GM12878 (cell line): ENCODE data around the gene ADPRS. TPM values are rescaled to one million over a fixed set of nuclear protein-coding genes. Genes with fewer than 3 reads are reported as not detected.

Experiments used
- ATAC-seq: fragments of 200-7000 bp; cut with Tn5 transposase; 3 replicates; pipeline ENCODE4 v1.9.1; 2020; ENCODE audit warnings: mild to moderate bottlenecking, moderate library complexity
- BruUV-seq: library from RNA; stranded (reverse); fragments of 400-500 nt; replicated peaks from 2 replicates; lab custom pipeline; 2021; lab: Mats Ljungman, UMichigan
- CTCF ChIA-PET: fragments of 300-600 bp; sonication (Branson Sonifier 250); formaldehyde crosslinking; extraction: SDS; loops from one replicate; lab custom pipeline; 2021; ENCODE audit warnings: inconsistent platforms; lab: Yijun Ruan, JAX
- POLR2A ChIA-PET: fragments of 350-600 bp; formaldehyde crosslinking; extraction: SDS; loops from one replicate; lab custom pipeline; 2021; ENCODE audit warnings: inconsistent platforms; lab: Charles Lee
- RAD21 ChIA-PET: fragments of 300-600 bp; sonication (Branson Sonifier 250); formaldehyde crosslinking; loops from one replicate; lab custom pipeline; 2023; ENCODE audit warnings: antibody characterized with exemption; ENCODE audit not compliant: unreplicated experiment; lab: Charles Lee
- SMC1A ChIA-PET: fragments of 300-600 bp; sonication (Branson Sonifier 250); formaldehyde crosslinking; loops from one replicate; lab custom pipeline; 2023; ENCODE audit not compliant: unreplicated experiment, uncharacterized antibody; lab: Charles Lee
- DNase-seq: peaks from one replicate; pipeline ENCODE4 v3.0.0-alpha.2; 2011; ENCODE audit warnings: low read depth, low spot score
- FAIRE-seq: peaks from 3 replicates; lab custom pipeline; 2011; peaks lifted over from hg19 to GRCh38; lab: Jason Lieb, UNC
- H2AFZ ChIP-seq: 2 replicates; pipeline ENCODE4 v1.6.0; 2011; ENCODE audit warnings: low read depth, low read length, control low read depth; ENCODE audit not compliant: control insufficient read depth
- H3K27ac ChIP-seq: 2 replicates; pipeline ENCODE4 v1.5.1; 2011; ENCODE audit warnings: control low read depth; ENCODE audit not compliant: control insufficient read depth, insufficient read depth
- H3K27me3 ChIP-seq, 2 experiments: replicated peaks in 1 of 2; 2 replicates each; pipeline versions ENCODE4 v1.6.0 to v1.6.1; 2011; ENCODE audit warnings: low read length in 1 of 2; ENCODE audit not compliant: control insufficient read depth in 2 of 2, insufficient read depth in 2 of 2
- H3K36me3 ChIP-seq, 2 experiments: 2 replicates each; pipeline ENCODE4 v1.5.1; 2011; ENCODE audit warnings: low read length in 1 of 2; ENCODE audit not compliant: control insufficient read depth in 2 of 2, insufficient read depth in 2 of 2
- H3K4me1 ChIP-seq: 2 replicates; pipeline ENCODE4 v1.6.1; 2011; ENCODE audit warnings: mild to moderate bottlenecking, low read length, moderate library complexity, mixed read lengths; ENCODE audit not compliant: control insufficient read depth, insufficient read depth
- H3K4me2 ChIP-seq: 2 replicates; pipeline ENCODE4 v1.6.0; 2011; ENCODE audit warnings: control low read depth; ENCODE audit not compliant: control insufficient read depth, insufficient read depth
- H3K4me3 ChIP-seq: fragments of 200-600 bp; sonication (generic); 2 replicates; pipeline ENCODE4 v1.5.1; 2016
- H3K79me2 ChIP-seq: 2 replicates; pipeline ENCODE4 v1.6.0; 2011; ENCODE audit warnings: low read length; ENCODE audit not compliant: control insufficient read depth, insufficient read depth
- H3K9ac ChIP-seq: 2 replicates; pipeline ENCODE4 v1.8.0; 2011; ENCODE audit warnings: low read length, control low read depth, mixed read lengths; ENCODE audit not compliant: control insufficient read depth, insufficient read depth
- H3K9me3 ChIP-seq: replicated peaks from 3 replicates; pipeline ENCODE4 v1.5.1; 2011; ENCODE audit warnings: mild to moderate bottlenecking, low read length; ENCODE audit not compliant: control insufficient read depth, insufficient read depth
- H4K20me1 ChIP-seq: 2 replicates; pipeline ENCODE4 v1.6.0; 2011; ENCODE audit not compliant: control insufficient read depth, insufficient read depth
- BRCA1 ChIP-seq: IDR thresholded peaks from 2 replicates; pipeline ENCODE4 v1.6.1; 2011; ENCODE audit warnings: low read depth, low read length, improper control_type of control experiment
- CHD4 ChIP-seq: fragments of 200-600 bp; sonication (generic); IDR thresholded peaks from 2 replicates; pipeline ENCODE4 v1.6.1; 2016; ENCODE audit warnings: mild to moderate bottlenecking
- FOS ChIP-seq: IDR thresholded peaks from 3 replicates; pipeline ENCODE4 v1.6.1; 2011; ENCODE audit warnings: borderline replicate concordance; ENCODE audit not compliant: insufficient read length; ENCODE audit errors: extremely low read depth
- GATAD2B ChIP-seq: fragments of 450-650 bp; conservative IDR thresholded peaks from 2 replicates; pipeline ENCODE4 v1.6.1; 2017; ENCODE audit warnings: low read depth, mild to moderate bottlenecking, moderate library complexity
- HDAC2 ChIP-seq: fragments of 200-600 bp; sonication (generic); IDR thresholded peaks from 2 replicates; pipeline ENCODE4 v1.6.1; 2017
- HDGF ChIP-seq: fragments of 450-650 bp; IDR thresholded peaks from 2 replicates; pipeline ENCODE4 v1.6.1; 2016; ENCODE audit warnings: antibody characterized with exemption
- MTA2 ChIP-seq: fragments of 450-650 bp; IDR thresholded peaks from 2 replicates; pipeline ENCODE4 v1.6.1; 2016; ENCODE audit warnings: low read depth, mild to moderate bottlenecking, moderate library complexity
- NR2C1 ChIP-seq: fragments of 450-650 bp; IDR thresholded peaks from 2 replicates; pipeline ENCODE4 v1.6.1; 2017; ENCODE audit warnings: antibody characterized with exemption, mild to moderate bottlenecking, moderate library complexity
- NR2F1 ChIP-seq: fragments of 450-650 bp; conservative IDR thresholded peaks from 2 replicates; pipeline ENCODE4 v1.6.1; 2017; ENCODE audit warnings: mild to moderate bottlenecking
- SREBF2 ChIP-seq: IDR thresholded peaks from 2 replicates; pipeline ENCODE4 v1.6.1; 2012; ENCODE audit warnings: mild to moderate bottlenecking, low read length
- STAT3 ChIP-seq: IDR thresholded peaks from 2 replicates; pipeline ENCODE4 v1.6.1; 2011; ENCODE audit warnings: low read depth, low read length, improper control_type of control experiment
- SUZ12 ChIP-seq: fragments of 200-600 bp; sonication (generic); IDR thresholded peaks from one replicate; pipeline ENCODE4 v1.6.1; 2018; ENCODE audit warnings: antibody characterized with exemption, mild to moderate bottlenecking; ENCODE audit not compliant: unreplicated experiment
- YY1 ChIP-seq: IDR thresholded peaks from 2 replicates; pipeline ENCODE4 v1.6.1; 2011; ENCODE audit warnings: low read depth, mild to moderate bottlenecking, low read length
- WGBS: methylation state at CpG from one replicate; pipeline ENCODE4 v1.1.6; 2016; ENCODE audit warnings: low lambda C conversion rate; ENCODE audit not compliant: insufficient replicate concordance, insufficient coverage; ENCODE audit errors: missing lambda C conversion rate; 5-methylcytosine and 5-hydroxymethylcytosine counted together
- in situ Hi-C: fragments of 300-500 bp; cut with MboI; formaldehyde crosslinking; loops from 9 replicates; pipeline ENCODE4 v1.14.3; 2018; ENCODE audit warnings: mixed read lengths
- intact Hi-C: fragments of 100-400 bp; cut with micrococcal nuclease; formaldehyde crosslinking; loops from one replicate; pipeline ENCODE4 v1.14.2; 2022; ENCODE audit not compliant: unreplicated experiment
- polyA plus RNA-seq, 11 experiments: library from polyadenylated mRNA; depleted of rRNA in 4 of 11; unstranded in 6 of 11; stranded (reverse) in 5 of 11; fragments of >200 nt; fragmentation: Nextera tagmentation in 4 of 11; fragmentation: Illumina TruSeq in 1 of 11; extraction: Ambion mirVana in 4 of 11; extraction: Trizol in 1 of 11; gene quantifications; 1 replicate in 1 of 11; 2 replicates in 10 of 11; pipeline versions ENCODE4 v1.2.1 to v1.2.3, GENCODE V29; 2011 to 2016; ENCODE audit warnings: inconsistent platforms in 2 of 11, missing spikeins in 2 of 11, low read depth in 1 of 11
- total RNA-seq, 4 experiments: library from RNA; depleted of rRNA in 3 of 4; stranded (reverse); fragments of >200 nt in 3 of 4; fragmentation: Illumina TruSeq in 1 of 4; extraction: Trizol in 1 of 4; gene quantifications; 2 replicates each; pipeline versions ENCODE4 v1.2.1 to v1.2.3, GENCODE V29; 2013 to 2021
- TF ChIP-seq, protein P1 (sequence below): IDR thresholded peaks from 2 replicates; pipeline ENCODE4 v1.6.1; 2012; ENCODE audit warnings: low read depth, low read length, improper control_type of control experiment
- TF ChIP-seq, protein P2 (sequence below): fragments of 450-650 bp; IDR thresholded peaks from 2 replicates; pipeline ENCODE4 v1.6.1; 2018; ENCODE audit warnings: borderline replicate concordance, mild to moderate bottlenecking; ENCODE audit not compliant: partially characterized antibody
- TF ChIP-seq, protein P3 (sequence below): fragments of 150-350 bp; IDR thresholded peaks from 2 replicates; pipeline ENCODE4 v1.6.1; 2014; ENCODE audit warnings: mild to moderate bottlenecking, low read depth, low read length

ADPRS gene
- total and polyA plus RNA-seq, 10 of the 15 experiments (the other 5 are each of a cell fraction or from before 2014, with no cell fraction given): 7.6 to 57.6 (median 39.1) TPM

DNA sequence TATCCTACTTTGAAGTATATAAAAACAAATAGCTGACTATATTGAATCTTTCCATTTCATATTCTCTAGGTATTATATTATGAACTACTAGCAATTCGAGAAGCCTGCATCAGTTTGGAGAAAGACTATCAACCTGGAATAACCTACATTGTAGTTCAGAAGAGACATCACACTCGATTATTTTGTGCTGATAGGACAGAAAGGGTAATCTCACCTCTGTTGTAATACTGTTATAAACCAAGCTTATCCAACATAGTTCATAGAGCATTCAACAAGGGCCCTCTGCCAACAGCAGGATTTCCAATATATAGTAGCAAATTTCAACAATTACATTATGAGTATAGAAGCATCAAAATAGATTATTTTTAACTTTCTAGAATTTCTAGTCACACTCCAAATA lies 48.5 kb upstream of the ADPRS start:
- H4K20me1 ChIP-seq: no peaks in the 10 kb centered on the region
- no TSS peak for BruUV-seq
- no peaks in the 10 kb centered on the region for H3K4me1 ChIP-seq
- ATAC-seq (no peak), FAIRE-seq (no peak), DNase-seq (no peak)
- ChIA-PET RAD21 (no interaction called here), POLR2A (no interaction called here), SMC1A (interaction anchor here (0.6 kb wide), 1 partner anchor 18 kb away, joined by 3 read pairs; no protein-coding TSS in a partner anchor), CTCF (no interaction called here)
- no peaks in the 10 kb centered on the region for H3K27me3 ChIP-seq
- H3K27ac ChIP-seq: no peak overlapping the region
- H3K36me3 ChIP-seq: peaks cover 0 to 5% of the 10 kb centered on the region in 2 experiments; a peak in 1 of 4 replicates
- no peak overlapping the region for H3K4me3 ChIP-seq
- intact Hi-C loops (no loop called here), in situ Hi-C loops (no loop called here)
- H3K79me2 ChIP-seq: no peaks in the 10 kb centered on the region
- no peak overlapping the region for H3K4me2 ChIP-seq
- H3K9me3 ChIP-seq: no peaks in the 10 kb centered on the region
- no peak overlapping the region for H2AFZ ChIP-seq
- 74% methylated on average over 2 of the region's 2 CpGs for WGBS
- no peak overlapping the region for H3K9ac ChIP-seq
- TF ChIP-seq, protein P1, sequence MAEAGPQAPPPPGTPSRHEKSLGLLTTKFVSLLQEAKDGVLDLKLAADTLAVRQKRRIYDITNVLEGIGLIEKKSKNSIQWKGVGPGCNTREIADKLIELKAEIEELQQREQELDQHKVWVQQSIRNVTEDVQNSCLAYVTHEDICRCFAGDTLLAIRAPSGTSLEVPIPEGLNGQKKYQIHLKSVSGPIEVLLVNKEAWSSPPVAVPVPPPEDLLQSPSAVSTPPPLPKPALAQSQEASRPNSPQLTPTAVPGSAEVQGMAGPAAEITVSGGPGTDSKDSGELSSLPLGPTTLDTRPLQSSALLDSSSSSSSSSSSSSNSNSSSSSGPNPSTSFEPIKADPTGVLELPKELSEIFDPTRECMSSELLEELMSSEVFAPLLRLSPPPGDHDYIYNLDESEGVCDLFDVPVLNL: no peak
- no peak for TF ChIP-seq GATAD2B
- no peak for TF ChIP-seq NR2C1
- no peak for TF ChIP-seq STAT3
- TF ChIP-seq HDGF: no peak
- no peak for TF ChIP-seq SUZ12

DNA sequence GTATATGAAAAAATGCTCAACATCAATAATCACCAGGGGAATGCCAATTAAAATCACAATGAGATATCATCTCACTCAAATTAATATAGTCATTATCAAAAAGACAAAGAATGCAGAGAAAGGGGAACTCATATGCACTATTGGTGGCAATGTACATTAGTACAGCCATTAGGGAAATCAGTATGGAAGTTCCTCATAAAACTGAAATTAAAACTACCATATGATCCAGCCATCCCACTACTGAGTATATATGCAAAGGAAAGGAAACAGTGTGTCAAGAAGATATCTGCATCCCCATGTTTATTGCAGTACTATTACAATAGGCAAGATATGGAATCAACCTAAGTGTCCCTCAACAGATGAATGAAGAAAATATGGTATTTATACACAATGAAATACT lies 36.9 kb upstream of the ADPRS start:
- H3K27me3 ChIP-seq: no peaks in the 10 kb centered on the region
- no peak overlapping the region for H2AFZ ChIP-seq
- FAIRE-seq (peak; percentile 35), ATAC-seq (no peak), DNase-seq (no peak)
- ChIA-PET POLR2A (no interaction called here), RAD21 (no interaction called here), SMC1A (no interaction called here), CTCF (no interaction called here)
- in situ Hi-C loops (no loop called here), intact Hi-C loops (no loop called here)
- H3K4me1 ChIP-seq: no peaks in the 10 kb centered on the region
- no peak overlapping the region for H3K27ac ChIP-seq
- no peak overlapping the region for H3K4me2 ChIP-seq
- no peaks in the 10 kb centered on the region; a peak in 2 of 4 replicates for H3K36me3 ChIP-seq
- H3K9ac ChIP-seq: no peak overlapping the region
- H3K9me3 ChIP-seq: no peaks in the 10 kb centered on the region; the same call in 2 of the 3 replicates
- H3K4me3 ChIP-seq: no peak overlapping the region
- no peaks in the 10 kb centered on the region for H4K20me1 ChIP-seq
- BruUV-seq: no TSS peak
- H3K79me2 ChIP-seq: no peaks in the 10 kb centered on the region
- TF ChIP-seq NR2F1 (no peak), YY1 (no peak), FOS (no peak), CHD4 (no peak), MTA2 (no peak), HDAC2 (no peak), BRCA1 (no peak), SREBF2 (no peak)
- TF ChIP-seq, protein P2, sequence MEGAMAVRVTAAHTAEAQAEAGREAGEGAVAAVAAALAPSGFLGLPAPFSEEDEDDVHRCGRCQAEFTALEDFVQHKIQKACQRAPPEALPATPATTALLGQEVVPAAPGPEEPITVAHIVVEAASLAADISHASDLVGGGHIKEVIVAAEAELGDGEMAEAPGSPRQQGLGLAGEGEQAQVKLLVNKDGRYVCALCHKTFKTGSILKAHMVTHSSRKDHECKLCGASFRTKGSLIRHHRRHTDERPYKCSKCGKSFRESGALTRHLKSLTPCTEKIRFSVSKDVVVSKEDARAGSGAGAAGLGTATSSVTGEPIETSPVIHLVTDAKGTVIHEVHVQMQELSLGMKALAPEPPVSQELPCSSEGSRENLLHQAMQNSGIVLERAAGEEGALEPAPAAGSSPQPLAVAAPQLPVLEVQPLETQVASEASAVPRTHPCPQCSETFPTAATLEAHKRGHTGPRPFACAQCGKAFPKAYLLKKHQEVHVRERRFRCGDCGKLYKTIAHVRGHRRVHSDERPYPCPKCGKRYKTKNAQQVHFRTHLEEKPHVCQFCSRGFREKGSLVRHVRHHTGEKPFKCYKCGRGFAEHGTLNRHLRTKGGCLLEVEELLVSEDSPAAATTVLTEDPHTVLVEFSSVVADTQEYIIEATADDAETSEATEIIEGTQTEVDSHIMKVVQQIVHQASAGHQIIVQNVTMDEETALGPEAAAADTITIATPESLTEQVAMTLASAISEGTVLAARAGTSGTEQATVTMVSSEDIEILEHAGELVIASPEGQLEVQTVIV: no peak
- TF ChIP-seq, protein P3, sequence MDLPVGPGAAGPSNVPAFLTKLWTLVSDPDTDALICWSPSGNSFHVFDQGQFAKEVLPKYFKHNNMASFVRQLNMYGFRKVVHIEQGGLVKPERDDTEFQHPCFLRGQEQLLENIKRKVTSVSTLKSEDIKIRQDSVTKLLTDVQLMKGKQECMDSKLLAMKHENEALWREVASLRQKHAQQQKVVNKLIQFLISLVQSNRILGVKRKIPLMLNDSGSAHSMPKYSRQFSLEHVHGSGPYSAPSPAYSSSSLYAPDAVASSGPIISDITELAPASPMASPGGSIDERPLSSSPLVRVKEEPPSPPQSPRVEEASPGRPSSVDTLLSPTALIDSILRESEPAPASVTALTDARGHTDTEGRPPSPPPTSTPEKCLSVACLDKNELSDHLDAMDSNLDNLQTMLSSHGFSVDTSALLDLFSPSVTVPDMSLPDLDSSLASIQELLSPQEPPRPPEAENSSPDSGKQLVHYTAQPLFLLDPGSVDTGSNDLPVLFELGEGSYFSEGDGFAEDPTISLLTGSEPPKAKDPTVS: no peak
